Thyroid gland (tissue), 4 donors: ENCODE measurements around the gene NFE2L2.
A peak's percentile ranks its signal among the peaks of the same experiment; 100 is the strongest.

ENCODE experiments used
- CTCF ChIP-seq, 6 experiments: fragments of 200-600 bp in 3 of 6; fragments of 450-650 bp in 3 of 6; sonication (generic) in 3 of 6; IDR thresholded peaks; one replicate each; pipeline ENCODE4 v1.5.1; 2016 to 2019; ENCODE audit warnings: antibody characterized with exemption in 6 of 6, mild to moderate bottlenecking in 2 of 6, inconsistent platforms in 1 of 6, moderate library complexity in 1 of 6
- POLR2A ChIP-seq, 2 donors: fragments of 450-650 bp; IDR thresholded peaks; one replicate each; pipeline ENCODE4 v1.6.1; 2017; ENCODE audit warnings: antibody characterized with exemption in 2 of 2, mild to moderate bottlenecking in 2 of 2, moderate library complexity in 1 of 2

GRCh38 chr2:177195194-177195593, 69.3 kb downstream of the NFE2L2 start:
- TF ChIP-seq CTCF (IDR thresholded peaks at IDR 0.05) = peak in 1 of 6 experiments; percentile 14
- TF ChIP-seq POLR2A (IDR thresholded peaks at IDR 0.05) = no peak
